ENCODE results near the gene SUN2. TPM values are rescaled to one million over a fixed set of nuclear protein-coding genes. Genes with fewer than 3 reads are reported as not detected.

The SUN2 gene
- total and polyA plus RNA-seq, 2 donors (not counting 1 experiment from before 2014, with no cell fraction given): 224 to 305 TPM

- peaks cover 85% of the 10 kb centered on the region for H4K20me1 ChIP-seq (ENCODE audit: control insufficient read depth, insufficient read depth, low read length, poor library complexity, severe bottlenecking)
- no peak overlapping the region for H2AFZ ChIP-seq (ENCODE audit: insufficient read depth, low read depth, low read length, poor library complexity, severe bottlenecking)
- intact Hi-C loops (cut with micrococcal nuclease): no loop called here
- no peak overlapping the region for H3K9ac ChIP-seq (ENCODE audit: low read length)
- TF ChIP-seq CTCF (IDR thresholded peaks at IDR 0.05) (no peak), EZH2 (IDR thresholded peaks at IDR 0.05; ENCODE audit: borderline replicate concordance, insufficient read depth, low read depth, low read length, poor library complexity, severe bottlenecking) (no peak)
- Mint-ChIP-seq H3K27ac (no peak overlapping the region), H3K27me3 (no peaks in the 10 kb centered on the region), H3K4me1 (peaks cover 52% of the 10 kb centered on the region), H3K4me3 (no peak overlapping the region), H3K9me3 (ENCODE audit: insufficient read depth) (no peaks in the 10 kb centered on the region)
- H3K36me3 ChIP-seq (replicated peaks in 1 of 2; ENCODE audit: control extremely low read depth in 1 of 2, control insufficient read depth in 1 of 2, extremely low read depth in 1 of 2, insufficient read depth in 2 of 2, low read length in 1 of 2): peaks cover 0 to 70% of the 10 kb centered on the region in 2 experiments
- H3K9me3 ChIP-seq (ENCODE audit: control extremely low read depth in 1 of 3, control insufficient read depth in 2 of 3, insufficient read depth in 1 of 3, low read length in 2 of 3): no peaks in the 10 kb centered on the region
- H3K4me2 ChIP-seq (replicated peaks; ENCODE audit: low read depth, low read length, poor library complexity, severe bottlenecking): no peak overlapping the region
- no peak for ATAC-seq (ENCODE audit: low read depth)
- no peak overlapping the region for H3K4me3 ChIP-seq (ENCODE audit: control extremely low read depth in 1 of 5, extremely low read depth in 1 of 5, insufficient read depth in 1 of 5, low read depth in 2 of 5, low read length in 4 of 5)
- peaks cover 84% of the 10 kb centered on the region for H3K79me2 ChIP-seq (ENCODE audit: control insufficient read depth, insufficient read depth, low read length)
- CTCF ChIA-PET: interaction anchor here (0.7 kb wide), 1 partner anchor 253 kb away, joined by 3 read pairs; no protein-coding TSS in a partner anchor
- no peak for DNase-seq
- WGBS (ENCODE audit: insufficient coverage): 97% methylated on average over 7 of the region's 8 CpGs
- H3K27ac ChIP-seq (ENCODE audit: low read length in 2 of 2): no peak overlapping the region
- peaks cover 22% of the 10 kb centered on the region in 2 donors for H3K4me1 ChIP-seq (ENCODE audit: control insufficient read depth in 2 of 2, insufficient read depth in 2 of 2, low read length in 2 of 2)
- no peaks in the 10 kb centered on the region for H3K27me3 ChIP-seq (replicated peaks in 1 of 4; ENCODE audit: control extremely low read depth in 1 of 4, control insufficient read depth in 3 of 4, insufficient read depth in 4 of 4, low read length in 3 of 4)
- POLR2A ChIA-PET: no interaction called here
Measured at GRCh38 chr22:38713921-38714320, 41.9 kb downstream of the SUN2 start.

GRCh38 chr22:38712486-38713207 lies 43.2 kb downstream of the SUN2 start:
- Histone ChIP-seq H4K20me1 (ENCODE audit: control insufficient read depth, insufficient read depth, low read length, poor library complexity, severe bottlenecking) (peaks cover 98% of the 10 kb centered on the region), H3K36me3 (replicated peaks in 1 of 2; ENCODE audit: control extremely low read depth in 1 of 2, control insufficient read depth in 1 of 2, extremely low read depth in 1 of 2, insufficient read depth in 2 of 2, low read length in 1 of 2) (peaks cover 0 to 58% of the 10 kb centered on the region in 2 experiments), H3K9me3 (ENCODE audit: control extremely low read depth in 1 of 3, control insufficient read depth in 2 of 3, insufficient read depth in 1 of 3, low read length in 2 of 3) (no peaks in the 10 kb centered on the region), H3K9ac (ENCODE audit: low read length) (no peak overlapping the region), H2AFZ (ENCODE audit: insufficient read depth, low read depth, low read length, poor library complexity, severe bottlenecking) (no peak overlapping the region), H3K4me1 (ENCODE audit: control insufficient read depth in 2 of 2, insufficient read depth in 2 of 2, low read length in 2 of 2) (peaks cover 34 to 35% of the 10 kb centered on the region in 2 donors), H3K4me3 (ENCODE audit: control extremely low read depth in 1 of 5, extremely low read depth in 1 of 5, insufficient read depth in 1 of 5, low read depth in 2 of 5, low read length in 4 of 5) (no peak overlapping the region), H3K4me2 (replicated peaks; ENCODE audit: low read depth, low read length, poor library complexity, severe bottlenecking) (no peak overlapping the region), H3K27me3 (replicated peaks in 1 of 4; ENCODE audit: control extremely low read depth in 1 of 4, control insufficient read depth in 3 of 4, insufficient read depth in 4 of 4, low read length in 3 of 4) (no peaks in the 10 kb centered on the region), H3K79me2 (ENCODE audit: control insufficient read depth, insufficient read depth, low read length) (peaks cover 97% of the 10 kb centered on the region), H3K27ac (ENCODE audit: low read length in 2 of 2) (no peak overlapping the region)
- 93% methylated on average over 5 of the region's 11 CpGs for WGBS (ENCODE audit: insufficient coverage)
- Mint-ChIP-seq H3K9me3 (ENCODE audit: insufficient read depth) (no peaks in the 10 kb centered on the region), H3K27ac (no peak overlapping the region), H3K4me1 (peaks cover 63% of the 10 kb centered on the region), H3K4me3 (no peak overlapping the region), H3K27me3 (no peaks in the 10 kb centered on the region)
- intact Hi-C loops (cut with micrococcal nuclease): no loop called here
- no peak for TF ChIP-seq EZH2 (IDR thresholded peaks at IDR 0.05; ENCODE audit: borderline replicate concordance, insufficient read depth, low read depth, low read length, poor library complexity, severe bottlenecking)
- TF ChIP-seq CTCF (IDR thresholded peaks at IDR 0.05): no peak
- ChIA-PET POLR2A (no interaction called here), CTCF (no interaction called here)
- ATAC-seq (ENCODE audit: low read depth) (no peak), DNase-seq (no peak)

Measured in B cell (primary cell).